ENCODE measurements around the gene ULK4.

Gene ULK4

DNA sequence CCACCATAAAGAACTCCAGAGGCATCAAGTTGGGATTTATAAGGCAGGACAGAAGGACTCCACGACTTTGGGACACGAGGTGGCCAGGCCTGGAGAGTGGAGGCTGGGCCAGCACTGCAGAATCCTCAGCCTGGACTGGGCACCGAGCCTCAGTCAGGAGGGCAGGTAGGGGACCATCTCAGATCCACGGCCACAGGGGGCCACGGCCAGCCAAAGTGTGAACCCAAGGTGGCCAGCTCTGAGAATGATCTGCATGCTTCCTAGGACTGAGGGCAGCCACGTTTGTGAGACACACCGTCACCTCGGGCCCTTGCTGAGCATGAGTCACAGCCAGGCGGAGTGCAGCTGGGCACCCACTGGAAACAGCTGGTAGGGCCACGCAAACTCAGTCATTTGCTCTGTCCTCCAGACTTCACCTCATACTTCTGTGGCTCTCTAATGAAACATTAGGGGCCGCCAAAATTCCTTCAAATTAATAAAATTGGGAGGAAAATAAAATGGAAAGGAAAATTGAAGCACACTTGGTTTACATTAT lies 696.8 kb downstream of the ULK4 start:
- DNase-seq (ENCODE audit: low spot score), result no peak

DNA sequence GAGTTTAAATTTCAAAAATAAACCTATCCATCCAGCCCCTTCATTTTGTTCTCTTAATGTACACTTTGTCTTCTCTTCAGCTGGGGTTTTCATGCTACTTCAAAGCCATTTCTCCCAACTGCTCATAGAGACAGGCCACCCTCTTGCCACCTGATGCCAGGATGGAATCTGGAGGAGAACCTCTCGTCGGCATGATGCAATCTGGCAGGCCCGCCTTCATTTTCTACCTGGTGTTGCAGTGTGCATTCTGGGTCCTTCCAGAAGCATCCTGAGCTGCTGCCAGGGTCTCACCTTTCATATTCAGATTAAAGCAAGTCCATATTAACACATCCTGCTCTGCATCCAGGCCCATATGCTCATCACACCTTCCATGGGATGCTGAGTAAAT lies 701.8 kb downstream of the ULK4 start:
- no peak for DNase-seq (ENCODE audit: low spot score)

DNA sequence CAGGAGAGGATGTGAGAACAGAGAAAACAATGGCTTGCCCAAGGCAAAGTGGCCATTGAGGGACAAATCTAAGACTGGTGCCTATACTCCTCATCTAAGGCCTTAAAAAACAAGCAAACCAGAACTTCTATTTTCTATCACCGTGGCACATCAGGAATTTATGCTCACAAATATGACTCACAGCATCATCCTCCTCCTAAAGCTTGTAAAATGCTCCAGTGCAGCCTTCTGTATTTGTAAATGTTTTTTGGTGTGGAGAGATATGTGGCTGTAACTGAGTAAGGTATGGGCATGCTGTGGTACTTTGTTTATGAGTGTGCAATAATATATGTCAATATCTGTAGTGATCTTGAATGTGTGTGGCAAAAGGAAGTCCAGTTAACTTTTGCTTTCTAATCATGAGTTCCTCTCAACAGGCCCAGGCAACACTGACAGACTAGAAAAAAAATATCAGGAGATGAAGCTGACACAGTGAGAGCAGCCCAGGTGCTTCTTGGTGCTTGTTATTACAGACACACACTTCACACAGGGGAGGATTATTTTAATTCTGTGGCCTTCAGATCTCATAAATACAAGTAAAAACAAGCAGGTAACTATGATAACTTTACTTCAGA lies 702.3 kb downstream of the ULK4 start:
- no peak for DNase-seq (ENCODE audit: low spot score)

DNA sequence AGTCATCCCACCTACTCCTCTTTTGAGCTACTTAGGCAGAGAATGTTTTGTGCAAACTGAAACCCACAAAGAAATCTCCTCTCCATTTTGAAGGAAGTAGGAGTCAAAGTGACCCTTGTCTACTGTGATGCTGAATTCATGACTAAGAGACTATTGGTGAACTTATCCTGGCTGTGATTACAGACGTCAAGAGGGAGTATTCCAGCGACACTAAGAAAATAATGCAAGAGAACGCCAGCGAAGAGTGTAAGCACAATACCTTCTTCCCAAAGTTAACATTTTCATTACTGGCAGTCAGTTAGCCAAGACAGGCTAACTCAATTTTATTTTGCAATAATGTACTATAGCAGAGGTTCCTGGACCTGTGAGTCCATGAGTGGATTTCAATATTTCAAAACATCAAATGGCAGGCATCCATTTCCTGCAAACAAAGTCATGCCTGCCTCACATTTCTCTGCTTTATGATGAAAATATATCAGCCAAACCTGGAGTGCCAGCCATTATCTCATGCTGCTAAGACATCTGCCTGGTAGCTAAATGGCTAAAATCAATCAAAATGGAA lies 703.6 kb downstream of the ULK4 start:
- DNase-seq (ENCODE audit: low spot score), result no peak

DNA sequence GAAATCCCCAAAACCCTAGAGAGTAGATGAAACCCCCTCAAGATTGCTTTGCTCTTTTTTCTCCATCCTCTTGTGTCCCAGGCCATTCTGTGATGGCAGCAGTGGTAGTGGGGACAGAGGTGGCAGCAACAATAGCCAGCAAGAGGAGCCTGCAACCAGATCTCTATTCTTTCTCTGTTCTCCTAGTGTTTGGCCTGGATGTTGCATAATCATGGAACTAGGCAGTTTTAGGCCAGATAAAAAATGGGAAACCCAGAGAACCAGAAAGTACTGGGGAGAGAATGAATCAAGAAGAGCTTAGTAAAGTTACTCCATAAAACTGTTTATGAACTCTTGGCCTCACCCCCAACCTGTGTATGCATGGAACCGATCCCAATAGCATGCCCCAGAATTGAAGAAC lies 710.3 kb downstream of the ULK4 start:
- no peak for DNase-seq (ENCODE audit: low spot score)

DNA sequence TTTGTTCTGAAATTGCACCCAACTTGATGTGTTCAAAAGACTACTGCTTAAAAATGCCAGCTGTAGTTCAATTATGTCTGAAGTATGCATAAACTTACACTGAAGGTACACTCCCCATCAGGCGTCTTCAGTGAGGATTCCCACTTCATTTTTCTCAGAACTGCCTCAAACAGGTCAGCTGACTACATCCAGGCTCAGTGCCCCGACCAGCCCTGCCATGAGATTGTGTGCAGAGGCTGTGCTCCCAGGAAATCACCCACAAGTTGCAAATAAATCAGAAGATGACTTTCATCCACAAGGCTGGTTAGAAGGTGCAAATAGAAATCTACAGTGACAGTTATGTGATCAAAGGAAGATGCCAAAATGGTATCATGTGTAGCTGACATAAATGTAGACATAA lies 711.1 kb downstream of the ULK4 start:
- no peak for DNase-seq (ENCODE audit: low spot score)

DNA sequence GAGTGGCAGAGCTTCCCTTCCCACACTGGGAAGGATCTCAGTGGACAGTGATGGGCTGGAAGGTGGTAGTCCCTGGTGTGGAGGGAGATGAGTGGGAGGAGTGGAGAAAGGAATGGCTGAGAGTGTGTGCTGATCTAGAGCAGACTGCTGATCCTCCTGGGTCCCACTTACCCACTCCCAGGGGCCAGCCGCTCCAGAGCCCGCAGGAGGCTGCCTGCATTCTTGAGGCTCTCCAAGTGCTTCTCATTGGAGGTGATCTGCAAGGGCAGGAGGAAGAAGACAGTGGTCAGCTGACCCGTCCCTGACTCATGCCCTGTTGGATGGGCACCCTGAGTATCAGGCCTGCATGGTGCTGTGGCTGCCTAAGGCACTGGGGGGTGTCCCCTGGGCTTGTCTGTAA lies 712.6 kb downstream of the ULK4 start:
- DNase-seq (ENCODE audit: low spot score), result no peak

DNA sequence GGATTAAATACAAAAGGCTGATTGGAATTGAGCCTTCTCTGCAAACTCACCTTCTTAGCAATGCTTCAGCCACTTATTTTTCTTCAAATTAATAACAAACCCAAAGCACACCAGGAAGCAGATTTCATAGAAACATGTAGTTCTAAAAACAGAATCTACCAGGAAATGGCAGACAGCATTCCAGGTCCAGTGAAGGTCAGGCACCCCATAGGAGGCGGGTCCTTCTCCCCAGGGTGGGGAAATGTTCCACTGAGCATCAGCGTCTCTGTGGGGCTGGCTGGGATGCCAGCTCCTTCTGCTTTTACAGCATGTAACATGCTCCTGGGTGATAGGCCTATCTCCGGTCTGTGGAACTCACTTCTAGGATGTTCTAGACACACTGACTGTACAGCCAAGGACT lies 713.4 kb downstream of the ULK4 start:
- DNase-seq (ENCODE audit: low spot score), result no peak

DNA sequence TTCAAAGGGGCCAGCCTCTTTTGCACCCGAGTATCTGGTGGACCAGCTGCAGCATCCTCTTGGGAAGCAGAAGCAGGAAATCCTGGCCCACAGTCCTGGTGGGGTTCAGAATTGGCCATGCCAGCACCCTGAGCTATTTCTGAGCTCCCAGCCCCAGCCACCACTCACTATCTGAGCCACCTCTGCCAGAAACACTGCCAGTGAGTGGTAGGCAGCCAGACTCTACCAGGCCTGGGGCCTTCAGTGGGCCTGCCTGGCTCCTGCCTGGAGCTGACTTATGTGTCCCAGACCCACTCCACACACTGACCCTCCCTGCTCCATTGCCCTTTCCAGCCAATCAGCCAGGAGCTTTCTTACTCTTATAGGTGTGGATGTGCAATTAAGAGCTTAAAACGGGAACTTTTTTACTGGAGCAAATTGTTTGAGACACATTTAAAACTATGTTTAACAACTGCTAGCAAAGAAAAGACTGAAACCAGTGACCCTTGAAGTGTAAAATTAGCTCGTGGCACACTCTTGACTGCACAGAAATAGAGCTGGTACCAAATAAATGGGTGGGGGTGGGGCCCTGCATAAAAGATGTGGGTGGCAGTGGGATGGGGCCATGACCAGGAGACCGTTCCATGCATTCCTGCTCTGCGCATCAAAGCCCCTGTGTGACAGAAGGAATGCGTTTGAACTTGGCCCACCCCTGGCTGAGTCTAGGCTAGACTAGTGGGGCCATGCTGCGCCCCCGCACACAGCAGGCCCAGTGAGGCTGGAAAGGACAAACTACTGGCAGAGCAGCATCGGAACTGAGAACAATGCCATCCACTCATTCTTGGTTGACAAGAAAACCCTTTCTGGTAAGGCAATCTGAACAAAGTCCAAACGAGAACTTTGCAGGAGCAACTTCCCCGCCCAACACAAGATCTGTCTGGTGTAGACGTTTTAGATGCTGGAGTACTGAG lies 714.6 kb downstream of the ULK4 start:
- DNase-seq (ENCODE audit: low spot score), result no peak

DNA sequence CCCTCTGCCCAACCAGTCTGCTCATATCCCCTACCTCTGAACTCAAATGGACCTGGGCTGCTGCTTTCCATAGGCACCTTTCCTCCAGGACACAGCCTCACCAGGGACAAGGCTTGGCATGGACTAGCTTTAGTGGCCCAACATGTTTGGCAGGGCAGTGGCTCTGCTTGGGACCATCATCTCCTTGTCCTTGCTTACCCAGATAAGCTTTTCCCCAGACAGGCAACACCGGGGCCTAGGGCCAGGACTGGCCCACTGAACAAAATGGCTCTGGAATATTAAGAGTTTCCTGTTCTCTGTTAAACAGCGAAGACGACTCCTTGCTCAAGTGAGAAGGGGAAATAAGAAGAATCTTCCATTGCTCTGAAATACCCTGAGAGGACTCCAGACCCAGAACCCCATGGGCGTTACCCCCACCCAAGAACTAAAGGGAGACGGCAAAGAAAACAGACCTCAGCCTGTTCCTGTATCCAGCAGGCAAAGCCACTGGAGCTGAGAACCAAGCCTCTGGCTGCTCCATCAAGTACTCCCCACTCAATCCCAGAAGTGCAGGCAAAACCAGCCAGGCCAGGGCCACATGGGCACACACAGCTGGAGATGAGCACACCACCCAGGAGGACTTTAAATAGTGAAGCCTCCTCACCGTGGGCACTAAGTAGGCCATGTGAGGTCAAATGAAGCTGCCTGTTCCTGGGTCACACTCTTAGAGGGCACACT lies 717.1 kb downstream of the ULK4 start:
- DNase-seq (ENCODE audit: low spot score), result no peak

DNA sequence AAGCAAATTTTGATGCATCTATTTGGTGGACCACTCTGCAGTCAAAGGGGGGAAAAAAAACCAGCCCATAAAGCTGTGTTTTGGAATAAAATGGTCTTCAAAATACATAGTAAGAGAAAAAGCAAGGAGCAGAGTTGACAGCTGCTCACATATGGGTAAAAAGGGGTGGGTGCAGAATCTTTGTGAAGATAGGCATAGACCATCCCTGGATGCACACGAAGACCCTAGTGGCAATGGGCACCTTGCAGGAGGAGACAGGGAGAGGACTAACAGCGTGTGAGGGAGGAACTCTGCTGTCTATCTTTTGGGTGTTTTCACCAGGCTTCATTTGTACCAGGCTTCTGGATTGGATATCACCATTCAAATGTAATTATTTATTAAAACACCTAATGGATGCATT lies 718.7 kb downstream of the ULK4 start:
- no peak for DNase-seq (ENCODE audit: low spot score)

DNA sequence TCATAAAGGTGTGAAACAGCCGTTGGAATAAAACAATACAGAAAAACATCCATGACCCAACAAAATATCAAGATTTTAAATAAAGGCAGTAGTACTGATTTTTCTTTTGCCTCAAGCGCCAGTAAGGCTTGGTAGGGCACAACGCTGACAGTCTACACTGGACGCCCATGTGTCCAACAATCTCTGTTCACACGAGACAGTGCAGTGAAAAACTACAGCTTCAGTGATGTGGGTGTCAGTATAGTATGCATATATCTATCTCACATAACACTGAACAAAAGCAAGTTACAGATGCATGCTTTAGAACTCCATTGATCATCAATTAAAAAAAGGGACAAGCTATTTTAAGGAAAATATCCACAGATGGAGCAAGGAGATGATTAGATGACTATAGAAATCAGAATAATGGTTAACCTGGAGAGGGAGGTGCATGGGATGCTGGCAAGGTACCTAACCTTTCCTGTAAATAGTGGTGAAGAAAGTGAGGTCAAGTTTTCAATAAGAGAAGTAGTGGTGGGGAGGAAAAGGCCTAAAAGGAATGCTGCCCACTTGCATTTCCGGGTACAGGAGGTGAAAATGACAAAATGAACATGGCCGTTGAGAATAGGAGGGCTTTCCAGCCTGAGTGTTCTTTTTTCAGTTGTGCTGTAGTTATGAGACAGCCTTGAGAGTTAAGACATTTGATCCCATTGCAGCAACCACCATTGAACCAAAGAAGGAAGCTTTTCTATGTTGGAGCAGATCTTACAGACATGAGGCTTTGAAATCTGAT lies 719.9 kb downstream of the ULK4 start:
- DNase-seq (ENCODE audit: low spot score), result no peak

DNA sequence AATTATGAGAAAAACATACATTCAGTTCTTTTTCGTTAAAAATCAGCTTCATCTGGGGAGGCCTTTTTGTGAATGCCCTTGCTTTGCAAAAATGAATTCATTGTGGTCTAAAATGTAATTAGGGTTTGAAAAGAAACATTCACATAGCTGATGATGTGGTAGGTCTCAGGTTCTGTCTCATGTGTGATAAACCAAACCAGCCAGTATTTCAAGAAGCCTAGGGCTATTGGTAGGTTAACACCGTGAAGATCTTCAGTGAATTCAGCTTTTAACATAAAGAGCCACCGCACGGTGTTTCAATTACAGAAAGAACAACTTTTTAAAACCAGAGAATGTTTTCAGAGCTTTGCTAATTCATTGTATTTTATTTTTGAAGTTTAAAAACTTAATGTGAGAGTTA lies 720.7 kb downstream of the ULK4 start:
- DNase-seq (ENCODE audit: low spot score), result no peak

DNA sequence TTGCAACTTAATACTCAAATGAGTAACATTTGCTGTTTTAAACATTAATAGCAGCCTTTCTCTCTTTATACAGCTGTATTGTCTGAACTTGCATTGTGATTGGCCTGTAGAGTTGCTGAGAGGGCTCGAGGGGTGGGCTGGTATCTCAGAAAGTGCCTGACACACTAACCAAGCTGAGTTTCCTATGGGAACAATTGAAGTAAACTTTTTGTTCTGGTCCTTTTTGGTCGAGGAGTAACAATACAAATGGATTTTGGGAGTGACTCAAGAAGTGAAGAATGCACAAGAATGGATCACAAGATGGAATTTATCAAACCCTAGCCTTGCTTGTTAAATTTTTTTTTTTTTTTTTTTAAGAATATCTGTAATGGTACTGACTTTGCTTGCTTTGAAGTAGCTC lies 722.3 kb downstream of the ULK4 start:
- no peak for DNase-seq (ENCODE audit: low spot score)

DNA sequence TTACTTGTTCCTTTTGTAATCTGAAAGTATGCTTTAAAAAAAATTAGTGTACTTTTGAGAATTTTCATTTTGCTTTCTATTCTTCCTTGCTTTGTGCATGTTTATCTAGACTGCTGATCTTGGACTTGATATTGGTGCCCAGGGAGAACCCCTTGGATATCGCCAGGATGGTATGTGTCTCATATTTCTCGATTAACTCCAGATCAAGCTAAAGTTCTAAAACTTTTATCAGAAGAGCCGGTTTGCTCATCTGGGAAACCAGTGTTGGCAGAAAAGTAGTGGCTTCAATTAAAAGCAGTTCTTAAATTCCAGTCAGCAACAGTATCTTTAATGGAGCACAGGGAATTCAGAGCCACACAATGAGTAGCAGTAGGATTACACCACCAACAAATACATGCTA lies 724.0 kb downstream of the ULK4 start:
- no peak for DNase-seq (ENCODE audit: low spot score)

DNA sequence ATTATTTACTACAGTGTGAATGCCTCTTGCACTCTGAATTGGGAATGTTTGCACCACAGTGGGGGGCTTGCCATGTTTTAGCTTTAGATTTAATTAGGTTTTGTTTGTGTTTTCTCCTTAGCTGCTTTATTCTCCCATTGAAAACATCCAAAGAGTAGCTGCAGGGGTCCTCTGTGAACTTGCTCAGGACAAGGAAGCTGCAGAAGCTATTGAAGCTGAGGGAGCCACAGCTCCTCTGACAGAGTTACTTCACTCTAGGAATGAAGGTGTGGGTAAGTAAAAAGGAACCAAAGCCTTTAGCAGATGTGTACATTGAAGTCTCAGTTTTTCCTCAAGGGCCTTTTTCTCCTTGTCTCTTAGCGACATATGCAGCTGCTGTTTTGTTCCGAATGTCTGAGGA lies 725.7 kb downstream of the ULK4 start:
- DNase-seq (ENCODE audit: low spot score), result no peak

DNA sequence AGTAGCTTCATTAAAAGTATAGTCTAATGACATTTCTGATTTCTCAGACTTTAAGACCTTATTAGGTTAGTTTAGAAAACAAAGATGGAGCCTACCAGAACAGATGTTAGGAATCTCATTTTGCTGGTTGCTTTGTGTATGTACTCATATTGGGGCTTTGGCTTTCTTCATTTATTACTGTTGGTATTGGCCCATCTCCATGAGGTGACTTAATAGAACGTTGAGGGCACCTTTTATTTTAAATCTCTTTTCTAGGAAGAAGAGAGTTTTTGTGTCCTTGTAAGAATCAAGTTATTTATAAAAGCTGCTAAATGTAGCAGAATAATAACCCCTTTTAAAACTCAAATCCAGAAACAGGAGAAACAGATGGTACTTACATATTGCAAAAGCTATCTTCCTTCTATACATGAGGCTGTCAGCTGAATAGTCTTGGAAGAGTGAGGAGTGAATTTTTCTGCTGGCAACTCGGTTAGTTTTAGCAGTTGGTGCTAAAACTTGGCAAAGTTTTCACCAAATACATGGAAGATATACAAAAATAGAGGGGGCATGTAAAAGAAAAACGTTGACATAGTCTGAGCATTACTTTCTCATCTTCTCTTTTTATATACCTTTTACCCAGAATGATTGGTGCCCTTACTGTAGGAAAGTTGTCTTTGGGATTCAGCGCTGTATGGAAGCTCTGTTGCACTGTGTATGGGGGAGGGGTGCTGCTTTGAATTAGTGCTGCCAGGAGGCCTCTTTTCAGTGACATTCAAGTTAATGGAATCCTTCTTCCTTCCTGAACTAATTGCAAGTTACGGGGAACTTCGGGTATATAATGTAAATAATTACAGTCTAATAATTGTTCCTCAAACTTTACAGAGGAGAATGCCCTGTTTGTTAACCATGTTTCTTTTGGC lies 726.8 kb downstream of the ULK4 start:
- no peak for DNase-seq (ENCODE audit: low spot score)

DNA sequence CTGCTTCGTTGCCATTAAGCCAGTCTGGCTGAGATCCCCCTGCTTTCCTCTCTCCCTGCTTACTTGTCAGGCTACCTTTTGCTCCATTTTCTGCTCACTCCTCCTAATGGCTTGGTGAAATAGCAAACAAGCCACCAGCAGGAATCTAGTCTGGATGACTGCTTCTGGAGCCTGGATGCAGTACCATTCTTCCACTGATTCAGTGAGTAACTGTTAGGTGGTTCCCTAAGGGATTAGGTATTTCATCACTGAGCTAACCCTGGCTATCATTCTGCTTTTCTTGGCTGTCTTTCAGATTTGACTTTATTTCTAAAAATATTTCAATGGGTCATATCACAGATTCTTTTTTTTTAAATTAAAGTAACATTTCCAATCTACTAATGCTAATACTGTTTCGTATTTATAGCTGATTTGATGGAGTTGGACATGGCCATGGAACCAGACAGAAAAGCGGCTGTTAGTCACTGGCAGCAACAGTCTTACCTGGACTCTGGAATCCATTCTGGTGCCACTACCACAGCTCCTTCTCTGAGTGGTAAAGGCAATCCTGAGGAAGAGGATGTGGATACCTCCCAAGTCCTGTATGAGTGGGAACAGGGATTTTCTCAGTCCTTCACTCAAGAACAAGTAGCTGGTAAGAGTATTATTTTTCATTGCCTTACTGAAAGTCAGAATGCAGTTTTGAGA lies 737.6 kb downstream of the ULK4 start:
- no peak for DNase-seq (ENCODE audit: low spot score)

DNA sequence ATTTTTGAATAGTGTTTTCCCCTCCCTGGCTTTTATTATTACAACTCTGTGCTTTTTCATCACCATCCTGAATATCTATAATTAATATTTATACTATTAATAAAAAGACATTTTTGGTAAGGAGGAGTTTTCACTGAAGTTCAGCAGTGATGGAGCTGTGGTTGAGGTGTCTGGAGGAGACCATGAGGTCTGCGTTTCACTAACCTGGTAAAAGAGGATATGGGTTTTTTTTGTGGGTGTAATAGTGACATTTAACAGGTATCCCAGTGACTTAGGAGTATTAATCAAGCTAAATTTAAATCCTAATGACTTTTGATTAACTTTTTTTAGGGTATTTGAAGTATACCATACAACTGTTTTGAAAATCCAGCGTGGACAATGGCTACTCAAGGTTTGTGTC lies 738.2 kb downstream of the ULK4 start:
- DNase-seq (ENCODE audit: low spot score), result no peak

DNA sequence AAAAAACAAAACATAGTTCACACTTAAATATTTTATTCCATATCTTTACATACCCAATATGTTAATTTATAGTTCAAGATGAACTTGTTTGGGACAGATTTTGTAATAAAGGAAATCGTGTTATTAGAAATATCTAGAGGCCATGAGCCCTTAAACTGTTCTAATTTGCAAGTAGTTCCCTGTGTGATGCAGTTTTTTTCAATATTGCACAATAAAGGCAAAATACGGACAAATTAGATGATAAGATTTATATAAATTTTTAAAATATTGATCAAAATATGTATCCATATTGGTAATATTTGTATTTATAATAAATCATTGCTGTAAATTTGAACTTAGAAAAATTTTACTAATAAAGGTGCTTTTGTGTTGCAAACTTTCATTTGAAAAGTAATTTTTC lies 738.8 kb downstream of the ULK4 start:
- no peak for DNase-seq (ENCODE audit: low spot score)

All from SK-N-DZ (cell line).